Activated B cell treated with CpG ODN at 0.5 μM for 24 hours (primary cell): ENCODE results near the gene THOC5. TPM values are rescaled to one million over a fixed set of nuclear protein-coding genes. Genes with fewer than 3 reads are reported as not detected.
A peak's percentile ranks its signal among the peaks of the same experiment; 100 is the strongest.
"Not testable (repeated sequence)": the region's sequence is repeated elsewhere in the genome, so short reads cannot be mapped to it uniquely, and the experiment has no call there.

ENCODE experiments used
- ATAC-seq: fragments of 200-7000 bp; cut with Tn5 transposase; one replicate; pipeline ENCODE4 v1.10.0; 2021; ENCODE audit warnings: low read depth, mild to moderate bottlenecking, moderate library complexity
- CTCF ChIA-PET: fragments of 350-600 bp; sonication (Branson Sonifier 250); formaldehyde crosslinking; loops from one replicate; lab custom pipeline; 2021; ENCODE audit warnings: antibody characterized with exemption; lab: Charles Lee
- POLR2A ChIA-PET: fragments of 350-600 bp; sonication (Branson Sonifier 250); formaldehyde crosslinking; loops from one replicate; lab custom pipeline; 2021; ENCODE audit warnings: antibody characterized with exemption; lab: Charles Lee
- DNase-seq: peaks from one replicate; pipeline ENCODE4 v3.0.0; 2022
- H3K27ac Mint-ChIP-seq: one replicate; pipeline ENCODE4 v1.8.0; 2020; ENCODE audit warnings: mixed read lengths
- H3K27me3 Mint-ChIP-seq: one replicate; pipeline ENCODE4 v1.8.0; 2021; ENCODE audit warnings: mixed read lengths
- H3K36me3 Mint-ChIP-seq: one replicate; pipeline ENCODE4 v1.8.0; 2021; ENCODE audit warnings: low read depth, mixed read lengths
- H3K4me1 Mint-ChIP-seq: one replicate; pipeline ENCODE4 v1.8.0; 2021; ENCODE audit warnings: mixed read lengths
- H3K4me3 Mint-ChIP-seq: one replicate; pipeline ENCODE4 v1.8.0; 2020; ENCODE audit warnings: mild to moderate bottlenecking, mixed read lengths
- H3K9me3 Mint-ChIP-seq: one replicate; pipeline ENCODE4 v1.8.0; 2020; ENCODE audit warnings: mixed read lengths
- intact Hi-C: fragments of 100-400 bp; cut with micrococcal nuclease; formaldehyde crosslinking; loops from one replicate; pipeline ENCODE4 v1.15.1; 2024
- total RNA-seq: library from RNA; stranded (reverse); gene quantifications from 2 replicates; pipeline ENCODE4 v1.2.3, GENCODE V29; 2022
- TF ChIP-seq, protein P1 (sequence below): fragments of 200-600 bp; IDR thresholded peaks from one replicate; pipeline ENCODE4 v1.8.0; 2022; ENCODE audit warnings: antibody characterized with exemption, mild to moderate bottlenecking

THOC5 gene
- total RNA-seq: 44.1 and 51.3 TPM in 2 replicates

GRCh38 chr22:29553351-29554224 is at the start of gene THOC5:
THOC5 (minus strand) TSS chr22:29553757; CDS start chr22:29549147, 4,610 bp downstream.
- intact Hi-C loops: loop anchor here (1.0 to 2.0 kb wide), 3 partner anchors 28 to 213 kb away; partner anchors contain the start of genes NF2, NIPSNAP1, UQCR10 and ZMAT5
- peaks cover 16% of the 10 kb centered on the region for H3K4me1 Mint-ChIP-seq
- H3K4me3 Mint-ChIP-seq: peak within 1 kb of the TSS; percentile 96
- no peaks in the 10 kb centered on the region for H3K9me3 Mint-ChIP-seq
- no peaks in the 10 kb centered on the region for H3K27me3 Mint-ChIP-seq
- POLR2A ChIA-PET: interaction anchor here (0.6 to 1.5 kb wide), 19 partner anchors 11 to 803 kb away, joined by 3 to 10 read pairs (median 4); partner anchors contain the start of genes AP1B1, ASCC2, CCDC157 and SF3A1
- peak within 1 kb of the TSS; percentile 98 for H3K27ac Mint-ChIP-seq
- TF ChIP-seq, protein P1, sequence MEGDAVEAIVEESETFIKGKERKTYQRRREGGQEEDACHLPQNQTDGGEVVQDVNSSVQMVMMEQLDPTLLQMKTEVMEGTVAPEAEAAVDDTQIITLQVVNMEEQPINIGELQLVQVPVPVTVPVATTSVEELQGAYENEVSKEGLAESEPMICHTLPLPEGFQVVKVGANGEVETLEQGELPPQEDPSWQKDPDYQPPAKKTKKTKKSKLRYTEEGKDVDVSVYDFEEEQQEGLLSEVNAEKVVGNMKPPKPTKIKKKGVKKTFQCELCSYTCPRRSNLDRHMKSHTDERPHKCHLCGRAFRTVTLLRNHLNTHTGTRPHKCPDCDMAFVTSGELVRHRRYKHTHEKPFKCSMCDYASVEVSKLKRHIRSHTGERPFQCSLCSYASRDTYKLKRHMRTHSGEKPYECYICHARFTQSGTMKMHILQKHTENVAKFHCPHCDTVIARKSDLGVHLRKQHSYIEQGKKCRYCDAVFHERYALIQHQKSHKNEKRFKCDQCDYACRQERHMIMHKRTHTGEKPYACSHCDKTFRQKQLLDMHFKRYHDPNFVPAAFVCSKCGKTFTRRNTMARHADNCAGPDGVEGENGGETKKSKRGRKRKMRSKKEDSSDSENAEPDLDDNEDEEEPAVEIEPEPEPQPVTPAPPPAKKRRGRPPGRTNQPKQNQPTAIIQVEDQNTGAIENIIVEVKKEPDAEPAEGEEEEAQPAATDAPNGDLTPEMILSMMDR: no peak
- H3K36me3 Mint-ChIP-seq: peaks cover 41% of the 10 kb centered on the region
- ATAC-seq: peak; percentile 96
- CTCF ChIA-PET: interaction anchor here (0.7 to 1.1 kb wide), 3 partner anchors 11 to 158 kb away, joined by 3 read pairs; no protein-coding TSS in a partner anchor
- DNase-seq: peak; percentile 84

DNA sequence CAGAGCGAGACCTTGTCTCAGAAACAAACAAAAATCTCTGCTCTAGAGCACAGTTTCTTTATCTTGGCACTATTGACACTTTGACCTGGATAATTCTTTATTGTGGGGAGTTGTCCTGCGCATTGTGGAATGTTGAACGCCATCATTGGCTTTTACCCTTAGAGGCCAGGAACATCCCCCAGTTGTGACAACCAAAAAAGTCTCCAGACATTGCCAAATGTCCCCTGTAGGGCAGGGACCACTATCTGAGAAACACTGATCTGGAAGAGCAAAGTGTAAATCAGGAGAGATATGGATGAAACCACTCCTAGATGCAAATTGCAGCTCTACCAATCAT is 45.1 kb upstream of the THOC5 start:
- no peak for DNase-seq
- no peaks in the 10 kb centered on the region for H3K27me3 Mint-ChIP-seq
- no peak overlapping the region for H3K27ac Mint-ChIP-seq
- ChIA-PET CTCF (interaction anchor here (1.3 kb wide), 1 partner anchor 490 kb away, joined by 3 read pairs; no protein-coding TSS in a partner anchor), POLR2A (no interaction called here)
- TF ChIP-seq, protein P1: no peak
- H3K4me1 Mint-ChIP-seq: peaks cover 3% of the 10 kb centered on the region
- H3K36me3 Mint-ChIP-seq: peaks cover 2% of the 10 kb centered on the region
- H3K9me3 Mint-ChIP-seq: no peaks in the 10 kb centered on the region
- H3K4me3 Mint-ChIP-seq: no peak overlapping the region
- no peak for ATAC-seq
- intact Hi-C loops: no loop called here

DNA sequence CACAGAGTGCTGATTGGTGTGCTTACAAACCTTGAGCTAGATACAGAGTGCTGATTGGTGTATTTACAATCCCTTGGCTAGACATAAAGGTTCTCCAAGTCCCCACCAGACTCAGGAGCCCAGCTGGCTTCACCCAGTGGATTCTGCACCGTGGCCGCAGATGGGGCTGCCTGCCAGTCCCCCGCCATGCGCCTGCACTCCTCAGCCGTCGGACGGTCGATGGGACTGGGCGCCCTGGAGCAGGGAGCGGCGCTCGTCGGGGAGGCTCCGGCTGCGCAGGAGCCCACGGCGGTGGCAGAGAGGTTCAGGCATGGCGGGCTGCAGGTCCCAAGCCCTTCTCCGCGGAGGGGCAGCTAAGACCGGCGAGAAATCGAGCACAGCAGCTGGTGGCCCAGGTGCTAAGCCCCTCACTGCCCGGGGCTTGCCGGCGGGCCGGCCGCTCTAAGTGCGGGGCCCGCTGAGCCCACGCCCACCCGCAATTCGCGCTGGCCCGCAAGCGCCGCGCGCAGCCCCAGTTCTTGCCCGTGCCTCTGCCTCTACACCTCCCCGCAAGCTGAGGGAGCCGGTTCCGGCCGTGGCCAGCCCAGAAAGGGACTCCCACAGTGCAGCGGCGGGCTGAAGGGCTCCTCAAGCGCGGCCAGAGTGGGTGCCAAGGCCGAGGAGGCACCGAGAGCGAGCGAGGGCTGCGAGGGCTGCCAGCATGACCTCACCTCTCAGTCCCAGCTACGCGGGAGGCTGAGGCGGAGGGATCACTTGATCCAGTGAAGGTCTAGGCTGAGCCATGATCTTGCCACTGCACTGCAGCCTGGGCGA is 44.5 kb upstream of the THOC5 start:
- ATAC-seq, intact Hi-C loops, POLR2A ChIA-PET: not testable (repeated sequence)

GRCh38 chr22:29596408-29596807 is 42.9 kb upstream of the THOC5 start:
- ChIA-PET POLR2A (interaction anchor here (1.0 kb wide), 1 partner anchor 42 kb away, joined by 4 read pairs; the partner anchor contains the start of gene THOC5), CTCF (no interaction called here)
- no peaks in the 10 kb centered on the region for H3K36me3 Mint-ChIP-seq
- no peak overlapping the region for H3K27ac Mint-ChIP-seq
- no peak for DNase-seq
- no peaks in the 10 kb centered on the region for H3K27me3 Mint-ChIP-seq
- H3K4me3 Mint-ChIP-seq: no peak overlapping the region
- intact Hi-C loops: no loop called here
- TF ChIP-seq, protein P1: no peak
- H3K4me1 Mint-ChIP-seq: no peaks in the 10 kb centered on the region
- no peak for ATAC-seq
- no peaks in the 10 kb centered on the region for H3K9me3 Mint-ChIP-seq

More for the DNA sequence above, 44.5 kb upstream of the THOC5 start:
- CTCF ChIA-PET: interaction anchor here (1.3 kb wide), 1 partner anchor 490 kb away, joined by 3 read pairs; no protein-coding TSS in a partner anchor
- H3K27me3 Mint-ChIP-seq, H3K9me3 Mint-ChIP-seq, H3K27ac Mint-ChIP-seq, DNase-seq, H3K4me1 Mint-ChIP-seq, H3K36me3 Mint-ChIP-seq, H3K4me3 Mint-ChIP-seq: not testable (repeated sequence)

GRCh38 chr22:29594447-29594846 is 40.9 kb upstream of the THOC5 start:
- CTCF ChIA-PET, H3K27ac Mint-ChIP-seq, H3K36me3 Mint-ChIP-seq, H3K4me1 Mint-ChIP-seq, H3K9me3 Mint-ChIP-seq, DNase-seq, H3K4me3 Mint-ChIP-seq, H3K27me3 Mint-ChIP-seq, ATAC-seq: not testable (repeated sequence)
- intact Hi-C loops: loop anchor here (5.0 kb wide), 1 partner anchor 197 kb away; no protein-coding TSS in a partner anchor
- POLR2A ChIA-PET: interaction anchor here (1.1 kb wide), 1 partner anchor 10 kb away, joined by 3 read pairs; no protein-coding TSS in a partner anchor
